Measurements from ENCODE around the gene ARID3A. TPM values are rescaled to one million over a fixed set of nuclear protein-coding genes. Genes with fewer than 3 reads are reported as not detected.

The ARID3A gene
- total and polyA plus RNA-seq, 7 donors, result 1.4 to 11.6 (median 3.7) TPM

GRCh38 chr19:943551-944170 is 17.8 kb downstream of the ARID3A start:
- Histone ChIP-seq H3K27ac (no peak overlapping the region), H3K9me3 (no peaks in the 10 kb centered on the region), H3K4me3 (no peak overlapping the region), H3K27me3 (no peaks in the 10 kb centered on the region), H3K36me3 (no peaks in the 10 kb centered on the region), H3K4me1 (peaks cover 0 to 47% (median 21%) of the 10 kb centered on the region in 4 donors)
- DNase-seq, result no peak
- intact Hi-C loops (cut with DNase I), result no loop called here
- no peak for TF ChIP-seq POLR2A (IDR thresholded peaks at IDR 0.05)
- no peak for TF ChIP-seq CTCF (IDR thresholded peaks at IDR 0.05)
- no peak for TF ChIP-seq POLR2AphosphoS5 (IDR thresholded peaks at IDR 0.05)
- 75 to 91% methylated on average over 17 of the region's 17 CpGs for WGBS, 2 donors

- intact Hi-C loops (cut with DNase I), result no loop called here
- Histone ChIP-seq H3K27ac (no peak overlapping the region), H3K4me3 (no peak overlapping the region), H3K9me3 (no peaks in the 10 kb centered on the region), H3K36me3 (no peaks in the 10 kb centered on the region), H3K4me1 (peaks cover 0 to 47% (median 21%) of the 10 kb centered on the region in 4 donors), H3K27me3 (no peaks in the 10 kb centered on the region)
- no peak for DNase-seq
- no peak for TF ChIP-seq CTCF (IDR thresholded peaks at IDR 0.05)
- TF ChIP-seq EP300 (IDR thresholded peaks at IDR 0.05), result no peak
- no peak for TF ChIP-seq POLR2A (IDR thresholded peaks at IDR 0.05)
- WGBS, 2 donors, result 17 to 71% methylated on average over 27 of the region's 27 CpGs
These were observed 18.3 kb downstream of the ARID3A start for GRCh38 chr19:944171-944567.

GRCh38 chr19:944663-945241 is 18.9 kb downstream of the ARID3A start:
- no peaks in the 10 kb centered on the region for H3K27me3 ChIP-seq
- 23 to 71% methylated on average over 22 of the region's 22 CpGs for WGBS, 2 donors
- no peak for DNase-seq
- TF ChIP-seq EP300 (IDR thresholded peaks at IDR 0.05), result no peak
- no peaks in the 10 kb centered on the region for H3K9me3 ChIP-seq
- H3K4me3 ChIP-seq, result no peak overlapping the region
- intact Hi-C loops (cut with DNase I), result no loop called here
- H3K36me3 ChIP-seq, result no peaks in the 10 kb centered on the region
- H3K4me1 ChIP-seq, result peaks cover 0 to 45% (median 21%) of the 10 kb centered on the region in 4 donors
- no peak overlapping the region for H3K27ac ChIP-seq

GRCh38 chr19:945401-946252 is 19.8 kb downstream of the ARID3A start:
- intact Hi-C loops (cut with DNase I), result no loop called here
- 81 to 90% methylated on average over 37 of the region's 37 CpGs for WGBS, 2 donors
- Histone ChIP-seq H3K36me3 (no peaks in the 10 kb centered on the region), H3K4me1 (peaks cover 0 to 36% (median 13%) of the 10 kb centered on the region in 4 donors), H3K9me3 (no peaks in the 10 kb centered on the region), H3K4me3 (no peak overlapping the region), H3K27me3 (no peaks in the 10 kb centered on the region), H3K27ac (no peak overlapping the region)
- TF ChIP-seq CTCF (IDR thresholded peaks at IDR 0.05) (no peak), POLR2AphosphoS5 (IDR thresholded peaks at IDR 0.05) (no peak), POLR2A (IDR thresholded peaks at IDR 0.05) (no peak), EP300 (IDR thresholded peaks at IDR 0.05) (no peak)
- no peak for DNase-seq

GRCh38 chr19:947090-947706 is 21.4 kb downstream of the ARID3A start:
- no peak overlapping the region for H3K27ac ChIP-seq
- 79 to 86% methylated on average over 30 of the region's 30 CpGs for WGBS, 2 donors
- DNase-seq, result no peak
- no peak for TF ChIP-seq CTCF (IDR thresholded peaks at IDR 0.05)
- no peak for TF ChIP-seq POLR2AphosphoS5 (IDR thresholded peaks at IDR 0.05)
- TF ChIP-seq POLR2A (IDR thresholded peaks at IDR 0.05), result no peak
- TF ChIP-seq EP300 (IDR thresholded peaks at IDR 0.05), result no peak
- no peak overlapping the region for H3K4me3 ChIP-seq
- intact Hi-C loops (cut with DNase I), result no loop called here
- H3K9me3 ChIP-seq, result no peaks in the 10 kb centered on the region
- no peaks in the 10 kb centered on the region for H3K36me3 ChIP-seq
- no peaks in the 10 kb centered on the region for H3K27me3 ChIP-seq
- H3K4me1 ChIP-seq, result peaks cover 0 to 20% (median under 1%) of the 10 kb centered on the region in 4 donors

Data from sigmoid colon (tissue), 7 donors.